HG03135 (cell line): ENCODE results near the gene MED17.

Experiments used
- ATAC-seq: cut with Tn5 transposase; IDR thresholded peaks from one replicate; pipeline ENCODE4 v1.9.1; 2021; ENCODE audit warnings: mild to moderate bottlenecking, moderate library complexity; ENCODE audit not compliant: unreplicated experiment

MED17 gene

DNA sequence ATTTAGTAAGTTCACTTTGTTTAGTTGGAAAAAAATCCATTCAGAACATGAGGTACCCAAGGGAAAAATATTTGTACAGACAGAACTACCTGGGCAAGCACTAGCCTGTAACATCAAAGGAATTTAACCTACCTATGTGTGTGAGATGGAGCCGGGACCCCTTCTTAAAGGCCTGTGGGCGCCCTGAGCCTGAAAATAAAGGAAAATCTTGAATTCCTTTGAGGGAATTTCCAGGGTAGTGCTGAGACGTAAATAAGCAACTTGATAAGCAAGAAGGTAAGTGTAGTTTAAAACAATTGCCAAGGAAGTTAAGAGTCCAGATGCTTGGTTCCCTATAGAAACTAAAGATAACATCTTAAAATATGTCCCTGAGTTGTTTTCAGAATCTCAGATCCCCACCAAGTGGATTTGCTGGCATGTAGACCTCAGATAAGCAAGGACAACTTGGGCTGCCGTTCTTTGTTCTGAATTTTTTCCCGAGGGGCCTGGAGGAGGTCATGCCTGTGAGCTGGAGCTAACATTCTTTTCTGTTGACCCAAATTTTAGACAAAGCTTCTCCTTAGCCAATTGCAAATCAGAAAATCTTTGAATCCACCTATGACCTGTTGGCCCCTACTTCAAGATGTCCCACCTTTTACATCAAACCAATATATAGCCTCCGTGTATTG is 31.0 kb downstream of the MED17 start:
- no peak for ATAC-seq

DNA sequence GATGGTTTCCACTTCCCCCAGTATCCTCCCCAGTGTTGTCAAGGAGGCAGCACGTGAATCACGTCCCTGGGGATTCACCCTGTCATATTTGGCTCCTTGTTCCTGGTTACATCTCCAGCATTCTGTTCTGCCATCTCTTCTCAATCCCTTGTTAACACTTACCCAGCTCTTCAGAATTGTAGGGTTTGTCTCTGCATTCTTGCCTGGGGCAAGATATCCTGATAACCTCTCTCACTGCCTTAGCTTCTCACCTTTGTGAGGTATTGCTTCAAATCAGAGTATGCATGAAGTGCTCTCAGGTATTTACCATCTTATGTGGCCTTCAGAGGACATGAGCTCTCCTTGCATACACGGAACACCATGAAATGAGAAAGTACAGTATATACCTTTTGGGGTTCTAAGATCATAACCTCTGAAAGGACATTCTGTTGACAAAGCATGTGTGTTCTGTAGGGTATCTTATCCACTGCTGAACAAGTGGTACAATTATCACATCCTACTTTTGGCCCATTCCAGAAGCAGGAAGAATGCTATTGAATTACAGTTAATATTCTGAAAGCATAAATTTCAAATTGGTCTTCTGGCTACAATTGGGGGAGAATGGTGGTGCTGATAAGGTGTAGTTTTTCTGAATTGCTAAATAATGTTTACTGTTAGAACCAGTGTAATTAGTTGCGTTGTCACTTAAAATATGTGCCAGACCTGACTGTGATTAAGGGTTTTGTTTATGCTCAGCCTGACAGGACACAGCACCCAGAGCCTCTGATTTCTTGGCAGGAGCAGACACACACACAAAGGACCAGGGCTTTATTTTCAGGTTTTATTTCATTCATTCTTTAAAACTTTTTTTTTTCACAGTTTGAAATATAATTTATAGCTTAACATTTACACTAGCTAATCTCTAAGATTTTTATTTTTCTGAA is 33.6 kb downstream of the MED17 start:
- ATAC-seq: no peak

DNA sequence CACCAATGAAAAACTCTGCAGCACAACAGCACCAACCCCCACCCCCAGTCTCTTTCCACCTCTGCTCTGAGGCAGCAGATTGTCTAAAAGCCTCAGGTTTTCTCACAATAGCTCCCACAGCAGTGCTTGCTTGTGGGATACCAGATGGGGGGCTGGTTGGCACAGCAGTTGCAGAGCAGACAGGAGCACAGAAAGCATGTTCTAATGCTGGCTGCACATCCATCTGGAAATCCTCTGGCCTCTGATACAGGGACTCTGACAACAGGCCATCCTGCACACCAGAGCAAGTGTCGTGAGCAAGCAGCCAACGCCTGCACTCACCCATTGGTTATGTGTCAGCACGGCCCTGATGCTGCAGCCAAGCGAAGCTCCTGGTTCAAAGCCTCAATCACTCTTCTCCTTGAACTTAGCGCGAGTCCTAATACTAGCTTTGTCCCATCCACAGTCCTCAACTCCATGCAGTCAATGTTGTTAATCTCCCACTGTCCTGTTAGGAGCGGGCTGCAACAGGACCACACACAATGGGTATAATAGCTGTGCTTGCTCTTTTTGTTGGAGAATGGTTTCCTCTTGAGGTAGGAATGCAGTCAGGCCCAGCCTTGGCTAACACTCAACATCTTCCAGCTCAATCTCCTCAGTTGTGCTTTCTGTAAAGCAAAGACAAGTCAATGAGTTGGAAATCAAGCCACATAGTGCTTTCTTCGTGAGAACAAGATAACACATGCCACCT is 36.0 kb downstream of the MED17 start:
- no peak for ATAC-seq

DNA sequence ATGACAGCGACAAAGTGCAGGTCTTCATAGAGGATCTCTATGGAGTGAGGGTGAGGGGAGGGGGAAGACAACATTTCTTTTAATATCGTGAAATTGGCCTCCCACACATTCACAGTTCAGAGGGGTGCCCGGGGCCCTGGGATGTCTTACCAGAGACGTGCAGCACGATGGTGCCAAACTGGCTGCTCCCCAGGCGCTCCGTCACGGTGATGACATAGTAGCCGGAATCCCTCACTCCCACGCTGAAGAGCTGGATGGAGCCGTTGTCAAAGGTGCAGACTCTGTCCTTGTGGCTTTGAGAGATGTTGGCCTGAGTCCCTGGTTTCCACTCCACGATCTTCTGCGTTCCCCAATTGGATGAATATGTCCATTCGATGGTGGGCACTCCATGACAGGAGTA is 36.8 kb downstream of the MED17 start:
- no peak for ATAC-seq

DNA sequence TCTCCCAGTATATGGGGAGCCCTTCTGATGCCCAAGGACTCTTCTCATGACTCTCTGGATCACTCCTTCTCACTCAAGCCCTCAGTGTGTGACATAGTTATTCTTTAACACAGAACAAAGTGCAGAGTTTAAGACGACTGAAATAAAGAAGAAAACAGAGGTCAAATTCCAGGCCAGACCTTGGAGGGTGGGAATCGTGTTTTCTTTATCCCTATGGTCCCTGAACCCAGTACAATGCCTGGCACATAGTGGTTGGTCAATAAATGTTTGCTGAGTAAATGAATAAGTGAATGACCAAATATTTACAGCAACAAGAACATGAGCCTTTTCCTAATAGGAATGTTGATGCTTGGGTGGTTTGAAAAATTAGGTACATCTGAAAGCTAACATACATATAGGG is 37.5 kb downstream of the MED17 start:
- ATAC-seq: no peak

DNA sequence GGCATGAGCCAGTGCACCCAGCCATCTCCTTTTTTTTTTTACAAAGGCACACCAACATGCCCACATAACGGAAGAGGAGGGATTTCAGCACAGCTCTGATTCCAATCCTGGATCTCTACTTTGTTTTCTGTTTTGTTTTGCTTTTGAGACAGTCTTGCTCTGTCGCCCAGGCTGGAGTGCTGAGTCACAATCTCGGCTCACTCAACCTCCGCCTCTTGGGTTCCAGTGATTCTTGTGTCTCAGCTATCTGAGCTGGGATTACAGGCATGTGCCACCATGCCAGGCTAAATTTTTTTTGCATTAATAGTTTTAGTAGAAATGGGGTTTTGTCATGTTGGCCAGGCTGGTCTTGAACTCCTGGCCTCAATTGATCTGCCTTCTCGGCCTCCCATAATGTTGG is 38.3 kb downstream of the MED17 start:
- ATAC-seq: no peak

DNA sequence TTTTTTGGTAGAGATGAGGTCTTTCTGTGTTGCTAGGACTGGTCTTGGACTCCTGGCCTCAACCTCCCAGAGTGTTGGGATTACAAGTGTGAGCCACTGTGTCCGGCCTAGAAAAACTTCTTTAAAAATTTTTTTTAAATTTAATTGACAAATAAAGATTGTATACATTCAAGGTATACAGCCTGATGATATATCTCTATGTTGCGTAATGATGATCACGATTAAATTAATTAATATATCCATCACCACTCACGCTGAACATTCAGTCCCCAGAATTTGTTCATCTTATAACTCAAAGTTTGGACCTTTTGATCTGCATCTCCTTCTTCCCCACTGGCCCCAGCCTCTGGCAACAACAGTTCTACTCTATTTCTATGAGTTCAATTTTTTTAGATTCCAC is 39.1 kb downstream of the MED17 start:
- ATAC-seq: no peak

DNA sequence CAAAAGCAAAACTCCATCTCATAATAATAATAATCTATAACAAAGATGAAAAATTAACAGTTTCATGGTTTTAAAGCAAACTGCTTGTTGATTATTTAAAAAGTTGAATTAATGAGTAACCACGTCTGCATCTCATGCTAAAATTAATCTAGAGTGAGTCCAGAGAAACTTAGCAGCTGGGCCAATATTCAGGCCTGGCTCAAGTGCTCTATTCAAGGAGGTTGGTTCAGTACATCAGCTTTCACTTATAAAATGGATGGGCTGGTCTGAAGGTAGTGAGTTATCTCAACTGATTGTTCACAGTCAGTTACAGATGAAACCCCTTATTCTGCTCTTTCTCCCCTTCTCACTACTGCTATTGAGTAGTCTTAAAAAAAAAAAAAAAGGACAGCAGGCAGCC is 43.3 kb downstream of the MED17 start:
- no peak for ATAC-seq

DNA sequence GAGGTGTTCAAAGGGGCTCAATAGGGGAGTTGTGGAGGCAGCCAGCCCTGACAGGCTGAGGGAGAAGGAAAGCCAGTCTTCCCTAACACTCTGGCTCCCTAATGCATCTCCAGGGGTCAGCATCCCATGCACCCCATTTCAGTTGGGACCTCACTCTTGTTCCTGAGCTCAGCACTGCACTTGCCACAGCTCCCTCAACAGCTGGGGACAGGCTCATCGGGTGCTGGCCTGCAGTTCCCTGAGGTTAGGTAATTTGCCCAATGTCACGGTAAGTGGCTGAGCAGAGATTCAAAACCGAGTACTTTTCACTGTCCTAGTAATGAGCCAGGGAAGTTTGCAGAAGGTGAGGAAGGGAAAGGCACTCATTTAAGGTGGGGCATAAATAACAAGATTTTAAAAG is 45.5 kb downstream of the MED17 start:
- ATAC-seq: no peak

DNA sequence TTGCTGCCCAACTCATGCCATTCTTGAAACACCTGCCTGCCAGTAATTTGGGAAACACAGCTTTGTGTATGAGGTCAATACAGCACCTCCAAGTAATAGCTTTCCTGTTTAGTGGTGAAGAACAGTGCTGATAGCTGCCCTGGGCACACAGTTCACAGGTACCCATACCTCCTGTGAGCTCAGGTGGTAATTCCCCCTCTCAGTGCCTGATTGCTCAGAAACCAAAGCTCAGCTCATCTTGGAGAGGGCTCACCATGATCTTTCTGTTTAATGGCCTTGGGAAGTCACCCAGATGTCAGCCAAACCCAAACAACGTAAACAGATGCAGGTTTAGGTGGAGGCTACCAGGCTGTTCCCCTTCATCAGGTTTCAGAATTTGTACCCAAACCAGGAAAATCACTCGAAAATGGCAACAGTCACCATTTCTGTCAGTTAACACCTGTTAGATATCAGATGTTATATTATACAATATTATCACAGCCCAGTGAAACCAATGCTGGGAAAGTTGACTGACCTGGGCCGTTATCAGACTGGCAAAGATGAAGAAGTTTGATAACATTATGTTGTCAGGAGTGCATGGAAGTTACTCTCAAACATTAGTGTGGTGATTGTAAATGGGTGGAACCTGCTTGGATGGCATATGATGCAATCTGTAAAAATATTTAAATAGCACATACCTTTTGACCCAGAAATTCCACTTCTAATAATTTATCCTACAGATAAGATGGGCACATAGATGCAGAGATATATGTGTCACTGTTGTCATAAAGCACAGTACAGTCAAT is 47.5 kb downstream of the MED17 start:
- no peak for ATAC-seq

DNA sequence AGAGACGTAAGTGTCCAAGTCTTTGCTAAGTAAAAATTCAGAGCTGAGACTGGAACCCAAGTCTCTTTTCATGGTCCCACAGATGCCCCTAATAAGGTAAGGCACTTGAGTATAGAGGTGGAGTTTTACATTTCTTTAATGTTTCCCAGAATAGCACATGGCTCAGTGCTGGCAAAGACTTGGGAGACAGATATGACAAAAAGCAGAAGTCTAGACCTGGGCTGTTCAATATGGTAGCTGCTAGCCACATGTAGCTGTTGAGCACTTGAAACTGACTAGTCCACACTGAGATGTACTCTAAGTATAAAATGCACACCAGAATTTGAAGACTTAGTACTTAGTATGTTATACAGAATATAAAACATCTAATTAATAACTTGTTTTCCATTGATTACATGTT is 48.7 kb downstream of the MED17 start:
- ATAC-seq: no peak

DNA sequence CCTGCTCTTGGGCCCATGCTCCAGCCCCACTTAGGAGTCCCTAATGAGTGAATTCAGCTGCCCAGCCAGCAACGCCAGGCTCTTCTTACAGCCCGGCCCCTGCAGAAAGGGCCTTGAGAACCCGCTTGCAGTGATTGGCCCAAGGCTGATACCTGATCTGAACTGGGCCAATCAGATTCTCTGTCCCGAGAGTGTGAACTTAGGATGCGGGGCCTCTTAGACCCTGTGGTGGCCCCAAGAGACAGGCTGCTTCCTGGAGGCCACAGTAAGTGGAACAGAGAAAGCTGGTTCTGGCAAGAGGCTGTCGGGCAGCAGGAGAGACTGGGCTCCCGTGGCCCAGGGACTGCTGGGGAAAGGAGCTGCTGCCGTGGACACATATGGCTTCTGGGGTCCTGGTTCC is 54.9 kb downstream of the MED17 start:
- no peak for ATAC-seq

DNA sequence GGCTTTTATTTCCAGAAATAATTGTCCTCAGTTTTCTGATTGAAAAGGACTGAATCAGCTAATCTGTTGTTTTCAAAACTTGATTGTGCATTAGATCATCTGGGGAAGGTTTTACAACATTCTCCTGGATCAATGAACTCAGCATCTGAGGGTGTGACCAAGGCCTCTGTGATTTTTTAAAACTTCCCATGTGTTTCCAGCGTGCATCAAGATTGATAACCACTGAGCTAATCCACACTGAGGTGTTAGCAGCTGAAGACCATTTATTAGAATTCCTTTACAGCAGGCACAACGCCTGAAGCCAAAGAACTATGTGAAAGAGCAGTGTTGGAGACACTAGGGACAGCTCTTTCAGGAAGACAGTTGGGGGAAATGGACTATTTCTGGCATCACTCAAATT is 56.1 kb downstream of the MED17 start:
- no peak for ATAC-seq

DNA sequence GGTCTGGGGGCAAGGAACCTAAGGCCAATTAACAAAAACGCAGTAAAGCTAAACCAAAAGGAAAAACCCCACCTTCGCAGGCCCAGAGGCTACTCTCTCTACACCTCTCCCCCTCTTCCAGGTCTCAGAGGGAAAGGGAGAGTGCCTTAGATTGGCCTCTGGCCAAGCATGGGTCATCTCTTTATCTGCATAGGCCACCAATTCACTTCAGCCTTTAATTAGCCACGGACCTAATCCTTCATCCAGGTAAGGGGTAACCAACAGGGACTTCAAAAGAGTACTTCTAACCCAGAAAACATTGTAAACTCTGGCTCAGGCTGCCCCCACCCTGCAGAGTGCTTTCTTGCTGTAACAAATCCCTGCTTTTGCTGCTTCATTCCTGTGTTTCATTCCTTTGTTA is 56.9 kb downstream of the MED17 start:
- ATAC-seq: no peak

DNA sequence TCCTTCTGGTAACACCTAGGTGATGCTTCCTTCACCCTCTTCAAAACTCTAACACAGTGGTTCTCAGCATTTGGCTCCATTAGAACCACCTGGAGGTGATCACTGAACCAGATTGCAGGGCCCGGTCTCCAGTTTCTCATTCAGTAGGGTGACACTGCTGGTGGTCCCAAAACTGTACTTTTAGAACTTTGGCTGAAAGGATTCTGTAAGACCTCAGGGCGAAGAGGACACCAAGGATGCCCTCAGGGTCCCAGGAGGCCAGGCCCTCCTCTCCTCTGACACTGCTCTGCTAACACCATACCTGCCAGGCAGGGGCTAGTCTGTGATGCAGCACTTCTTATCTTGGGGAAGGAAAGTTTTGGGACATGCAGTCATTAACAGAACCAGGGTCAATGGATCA is 57.4 kb downstream of the MED17 start:
- ATAC-seq: no peak

DNA sequence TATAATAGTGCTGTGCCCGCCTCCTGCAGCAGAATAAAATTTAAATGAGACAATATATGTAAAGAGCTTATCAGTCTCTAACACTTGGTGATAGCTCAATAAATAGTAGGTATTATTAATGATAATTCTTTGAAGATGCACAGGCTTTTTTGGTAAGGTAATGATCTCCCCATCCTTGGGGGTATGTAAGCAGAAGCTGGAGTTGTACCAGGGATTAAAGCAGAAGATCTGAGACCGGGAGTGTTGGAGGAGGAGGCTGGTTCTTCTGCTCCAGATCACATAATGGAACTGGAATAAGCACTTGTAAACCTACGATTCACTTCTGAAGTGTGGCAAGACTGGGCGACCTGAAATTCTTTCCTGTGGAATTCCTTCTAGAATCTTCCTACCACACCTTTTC is 58.0 kb downstream of the MED17 start:
- no peak for ATAC-seq

DNA sequence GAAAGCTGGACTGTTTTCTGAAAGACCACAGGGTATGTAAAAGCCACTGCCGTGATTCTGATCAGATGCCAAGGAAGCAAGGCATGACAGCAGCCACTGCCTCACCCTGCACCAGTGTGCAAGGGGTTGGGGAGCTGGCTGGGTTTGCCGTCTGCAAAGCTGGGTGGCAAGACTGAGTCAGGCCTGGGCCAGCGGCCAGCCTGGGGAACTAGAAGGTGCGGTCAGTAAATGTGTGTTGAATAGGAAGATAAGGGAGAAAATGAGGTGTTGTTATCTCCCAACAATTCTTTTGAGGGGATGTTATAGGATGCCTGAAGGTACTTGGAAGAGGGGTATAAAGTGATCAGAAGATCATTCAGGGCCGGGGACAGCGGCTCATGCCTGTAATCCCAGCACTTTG is 58.4 kb downstream of the MED17 start:
- no peak for ATAC-seq

DNA sequence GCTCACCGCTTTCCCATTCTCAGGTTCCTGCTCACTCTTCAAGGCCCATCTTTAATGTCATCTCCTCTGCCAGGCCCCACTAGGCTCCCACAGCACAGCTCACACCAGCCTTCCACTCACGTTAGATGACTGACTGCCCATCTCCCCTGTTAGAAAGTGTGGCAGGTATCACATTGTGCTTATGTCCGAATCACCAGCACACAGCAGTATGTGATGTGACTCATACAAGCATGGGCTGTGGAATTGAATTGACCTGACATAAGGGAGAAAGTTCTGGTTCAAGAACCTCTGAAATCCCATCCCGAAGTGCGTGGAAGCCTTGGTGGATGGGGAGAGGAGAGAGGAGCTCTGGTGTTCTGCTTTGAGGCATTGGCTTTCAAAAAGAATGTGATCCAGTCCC is 59.8 kb downstream of the MED17 start:
- ATAC-seq: no peak

DNA sequence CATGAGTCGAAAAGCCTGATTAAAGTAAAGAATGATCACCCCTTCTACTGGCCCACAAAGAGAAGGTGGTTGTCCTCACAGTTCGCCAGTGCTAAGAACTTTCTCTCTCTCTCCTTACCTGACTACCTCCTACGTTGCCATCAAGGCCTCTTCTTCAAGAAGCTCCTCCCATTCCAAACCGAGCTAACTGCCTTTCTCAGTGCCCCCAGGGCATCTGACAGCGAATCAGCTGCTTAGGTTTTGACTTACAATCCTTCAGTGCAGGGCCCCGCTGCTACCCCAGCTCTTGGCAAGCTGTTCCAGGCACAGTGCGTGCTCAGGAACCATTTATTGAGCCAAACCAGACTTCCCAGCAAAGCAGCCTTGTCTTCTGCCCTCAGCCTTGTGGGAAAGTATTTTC is 60.5 kb downstream of the MED17 start:
- no peak for ATAC-seq

DNA sequence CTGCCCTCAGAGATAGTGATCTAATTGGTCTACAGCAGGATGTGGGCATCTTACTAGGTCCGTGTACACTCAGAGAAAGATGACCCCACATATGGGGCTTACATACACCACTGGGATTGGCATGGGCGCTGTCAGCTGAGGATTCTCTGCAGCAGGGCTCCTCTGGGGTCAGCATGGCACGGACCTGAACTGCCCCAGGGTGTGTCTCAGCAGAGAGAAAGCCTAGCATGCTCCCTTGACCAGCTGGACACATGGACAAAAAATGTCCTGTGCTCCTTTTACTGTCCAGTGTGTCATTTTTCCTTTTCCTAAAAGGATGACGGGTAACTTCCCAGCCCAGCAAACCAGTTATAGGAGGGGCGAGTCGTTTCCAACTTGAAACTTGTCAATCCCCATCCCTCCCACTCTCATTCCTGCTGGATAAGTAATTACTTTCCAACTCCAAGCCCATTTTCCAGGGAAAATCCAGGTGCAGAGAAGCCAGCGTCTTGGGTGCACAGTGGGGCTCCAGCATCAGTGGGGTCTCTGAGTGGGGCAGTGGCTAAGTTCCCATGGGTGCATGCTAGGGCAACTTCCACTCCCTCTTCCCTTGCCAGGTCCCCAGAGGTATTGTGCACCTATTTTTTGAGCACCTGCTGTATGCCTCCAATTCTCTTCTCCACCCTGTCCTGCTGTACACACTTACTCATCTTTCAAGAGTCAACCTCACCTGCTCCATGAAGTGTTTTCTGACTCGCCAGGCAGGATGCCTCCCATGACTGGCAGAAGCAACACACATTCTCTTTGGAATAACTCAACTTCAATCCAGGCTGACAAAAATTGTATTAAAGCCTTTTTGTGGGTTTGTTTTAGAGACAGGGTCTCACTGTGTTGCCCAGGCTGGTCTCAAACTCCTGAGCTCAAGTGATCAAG is 61.4 kb downstream of the MED17 start:
- ATAC-seq: no peak
